OCI-LY1 (cell line): ENCODE results near the gene TMEM178B.

Experiments
- H2AFZ ChIP-seq: fragments of 200-600 bp; sonication (generic), shearing (Covaris generic); 2 replicates; pipeline ENCODE4 v1.6.0; 2014; ENCODE audit warnings: antibody characterized with exemption, mild to moderate bottlenecking, low read length
- H3F3A ChIP-seq: fragments of 200-600 bp; sonication (generic), shearing (Covaris generic); 2 replicates; pipeline ENCODE4 v1.6.0; 2014; ENCODE audit warnings: mild to moderate bottlenecking, antibody characterized with exemption, low read length, moderate library complexity; ENCODE audit not compliant: insufficient read depth
- H3K27ac ChIP-seq: fragments of 200-600 bp; sonication (generic); 2 replicates; pipeline ENCODE4 v1.5.1; 2014; ENCODE audit warnings: low read length, mixed run types, mild to moderate bottlenecking, low read depth; ENCODE audit not compliant: poor library complexity, severe bottlenecking
- H3K27me3 ChIP-seq: fragments of 200-600 bp; sonication (generic); 2 replicates; pipeline ENCODE4 v1.6.0; 2014; ENCODE audit warnings: antibody characterized with exemption, mild to moderate bottlenecking, low read length, moderate library complexity; ENCODE audit not compliant: insufficient read depth
- H3K36me3 ChIP-seq: fragments of 200-600 bp; sonication (generic); 2 replicates; pipeline ENCODE4 v1.6.1; 2014; ENCODE audit warnings: mild to moderate bottlenecking, antibody characterized with exemption, low read length, moderate library complexity, mixed read lengths; ENCODE audit not compliant: insufficient read depth
- H3K4me1 ChIP-seq: fragments of 200-600 bp; sonication (generic); 2 replicates; pipeline ENCODE4 v1.5.1; 2014; ENCODE audit warnings: mild to moderate bottlenecking, low read length, moderate library complexity; ENCODE audit not compliant: insufficient read depth, severe bottlenecking
- H3K4me2 ChIP-seq: fragments of 200-600 bp; sonication (generic), shearing (Covaris generic); 2 replicates; pipeline ENCODE4 v1.6.1; 2014; ENCODE audit warnings: low read length
- H3K4me3 ChIP-seq: fragments of 200-600 bp; sonication (generic); 2 replicates; pipeline ENCODE4 v1.5.1; 2014; ENCODE audit warnings: low read length, low read depth, mild to moderate bottlenecking, mixed read lengths; ENCODE audit not compliant: poor library complexity, severe bottlenecking
- H3K79me2 ChIP-seq: fragments of 200-600 bp; shearing (Covaris generic); 2 replicates; pipeline ENCODE4 v1.6.1; 2016; ENCODE audit warnings: mixed run types, low read length, mixed read lengths; ENCODE audit not compliant: insufficient read depth
- H3K9ac ChIP-seq: fragments of 200-600 bp; sonication (generic), shearing (Covaris generic); 2 replicates; pipeline ENCODE4 v1.6.1; 2014; ENCODE audit warnings: mild to moderate bottlenecking, low read length, mixed read lengths
- H3K9me2 ChIP-seq: fragments of 200-600 bp; sonication (generic), shearing (Covaris generic); 2 replicates; pipeline ENCODE4 v1.6.1; 2014; ENCODE audit warnings: low read depth, mild to moderate bottlenecking, low read length, mixed read lengths
- H3K9me3 ChIP-seq: fragments of 200-600 bp; shearing (Covaris generic); 2 replicates; pipeline ENCODE4 v1.6.1; 2014; ENCODE audit warnings: low read length, mixed read lengths
- H4K20me1 ChIP-seq: fragments of 200-600 bp; sonication (generic), shearing (Covaris generic); 2 replicates; pipeline ENCODE4 v1.6.0; 2016; ENCODE audit warnings: mild to moderate bottlenecking, low read length; ENCODE audit not compliant: insufficient read depth
- EZH2 ChIP-seq: fragments of 200-600 bp; sonication (generic), shearing (Covaris generic); IDR thresholded peaks from 2 replicates; pipeline ENCODE4 v1.8.0; 2017; ENCODE audit warnings: borderline replicate concordance, mixed run types, mild to moderate bottlenecking, antibody characterized with exemption, low read length, moderate library complexity, mixed read lengths
- TF ChIP-seq, protein P1 (sequence below): fragments of 200-600 bp; sonication (generic), shearing (Covaris generic); IDR thresholded peaks from 2 replicates; pipeline ENCODE4 v1.5.1; 2017; ENCODE audit warnings: mild to moderate bottlenecking, antibody characterized with exemption, low read length, moderate library complexity, mixed read lengths

Gene TMEM178B

DNA sequence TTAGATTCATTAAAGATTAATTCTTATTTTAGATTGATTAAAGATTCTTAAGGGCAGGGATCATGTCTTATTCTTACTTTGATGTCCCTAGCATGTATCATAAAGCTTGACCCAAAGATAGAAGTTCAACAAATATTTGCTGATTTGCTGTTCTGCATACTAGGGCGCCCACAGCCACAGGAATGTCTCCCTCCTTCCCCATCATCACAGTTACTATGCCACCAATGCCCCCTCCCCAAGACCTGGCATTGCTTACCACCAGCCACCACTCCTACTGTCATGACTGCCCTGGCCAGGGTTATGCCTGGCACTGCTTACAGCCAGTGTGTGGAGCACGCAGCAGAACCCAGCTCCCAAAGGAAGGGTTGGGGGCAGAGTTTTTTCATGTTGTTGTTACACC is 390.7 kb downstream of the TMEM178B start:
- H3K9me3 ChIP-seq: no peaks in the 10 kb centered on the region
- TF ChIP-seq EZH2: no peak
- TF ChIP-seq, protein P1, sequence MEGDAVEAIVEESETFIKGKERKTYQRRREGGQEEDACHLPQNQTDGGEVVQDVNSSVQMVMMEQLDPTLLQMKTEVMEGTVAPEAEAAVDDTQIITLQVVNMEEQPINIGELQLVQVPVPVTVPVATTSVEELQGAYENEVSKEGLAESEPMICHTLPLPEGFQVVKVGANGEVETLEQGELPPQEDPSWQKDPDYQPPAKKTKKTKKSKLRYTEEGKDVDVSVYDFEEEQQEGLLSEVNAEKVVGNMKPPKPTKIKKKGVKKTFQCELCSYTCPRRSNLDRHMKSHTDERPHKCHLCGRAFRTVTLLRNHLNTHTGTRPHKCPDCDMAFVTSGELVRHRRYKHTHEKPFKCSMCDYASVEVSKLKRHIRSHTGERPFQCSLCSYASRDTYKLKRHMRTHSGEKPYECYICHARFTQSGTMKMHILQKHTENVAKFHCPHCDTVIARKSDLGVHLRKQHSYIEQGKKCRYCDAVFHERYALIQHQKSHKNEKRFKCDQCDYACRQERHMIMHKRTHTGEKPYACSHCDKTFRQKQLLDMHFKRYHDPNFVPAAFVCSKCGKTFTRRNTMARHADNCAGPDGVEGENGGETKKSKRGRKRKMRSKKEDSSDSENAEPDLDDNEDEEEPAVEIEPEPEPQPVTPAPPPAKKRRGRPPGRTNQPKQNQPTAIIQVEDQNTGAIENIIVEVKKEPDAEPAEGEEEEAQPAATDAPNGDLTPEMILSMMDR: no peak
- H3K9ac ChIP-seq: no peak overlapping the region
- no peaks in the 10 kb centered on the region for H3K9me2 ChIP-seq
- no peaks in the 10 kb centered on the region for H3F3A ChIP-seq
- no peak overlapping the region for H3K4me3 ChIP-seq
- H3K4me2 ChIP-seq: no peak overlapping the region
- no peak overlapping the region for H2AFZ ChIP-seq
- H3K4me1 ChIP-seq: no peaks in the 10 kb centered on the region
- H3K27me3 ChIP-seq: no peaks in the 10 kb centered on the region
- no peaks in the 10 kb centered on the region for H3K36me3 ChIP-seq
- no peaks in the 10 kb centered on the region for H4K20me1 ChIP-seq
- H3K27ac ChIP-seq: no peak overlapping the region
- H3K79me2 ChIP-seq: no peaks in the 10 kb centered on the region

DNA sequence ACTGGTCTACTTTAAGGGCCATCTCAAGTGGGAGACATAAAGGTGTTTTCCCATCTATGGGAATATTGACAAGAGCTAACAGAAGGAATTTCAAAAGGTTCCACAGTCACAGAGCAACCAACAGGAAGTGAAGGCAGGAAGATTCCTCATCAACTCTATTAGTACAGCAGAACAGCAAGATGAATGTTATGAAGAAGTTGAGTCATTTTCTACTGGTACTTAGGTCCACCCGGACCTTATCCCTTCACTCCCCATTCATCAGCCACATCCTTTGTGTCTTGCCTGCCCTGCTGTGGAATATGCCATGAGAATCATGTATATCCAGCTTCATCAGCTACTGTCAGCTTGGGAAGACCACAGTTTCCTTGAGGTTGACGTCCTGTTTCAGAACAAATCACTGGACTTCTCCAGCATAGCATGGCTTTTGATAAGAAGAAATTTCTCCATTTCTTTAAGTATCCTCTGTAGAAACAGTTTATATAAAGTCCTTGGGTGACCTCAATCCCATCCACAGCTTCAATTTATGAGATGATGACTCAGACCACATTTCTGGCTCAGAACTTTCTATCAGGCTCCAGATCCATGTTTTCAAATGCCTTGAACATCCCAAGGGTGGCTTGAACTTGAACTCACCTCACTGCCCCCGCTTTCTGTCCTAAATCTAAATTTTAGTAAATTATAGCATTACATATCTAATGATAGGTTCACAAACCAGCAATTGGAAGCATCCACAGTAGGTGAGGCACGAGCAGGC is 392.5 kb downstream of the TMEM178B start:
- no peaks in the 10 kb centered on the region for H3K9me2 ChIP-seq
- H3K9ac ChIP-seq: no peak overlapping the region
- H3K9me3 ChIP-seq: no peaks in the 10 kb centered on the region
- H3K79me2 ChIP-seq: no peaks in the 10 kb centered on the region
- no peak overlapping the region for H3K4me3 ChIP-seq
- no peaks in the 10 kb centered on the region for H3K4me1 ChIP-seq
- H4K20me1 ChIP-seq: no peaks in the 10 kb centered on the region
- no peaks in the 10 kb centered on the region for H3K36me3 ChIP-seq
- H3F3A ChIP-seq: no peaks in the 10 kb centered on the region
- no peak overlapping the region for H3K4me2 ChIP-seq
- H3K27me3 ChIP-seq: no peaks in the 10 kb centered on the region
- TF ChIP-seq EZH2: no peak
- TF ChIP-seq, protein P1: no peak
- no peak overlapping the region for H2AFZ ChIP-seq
- no peak overlapping the region for H3K27ac ChIP-seq

DNA sequence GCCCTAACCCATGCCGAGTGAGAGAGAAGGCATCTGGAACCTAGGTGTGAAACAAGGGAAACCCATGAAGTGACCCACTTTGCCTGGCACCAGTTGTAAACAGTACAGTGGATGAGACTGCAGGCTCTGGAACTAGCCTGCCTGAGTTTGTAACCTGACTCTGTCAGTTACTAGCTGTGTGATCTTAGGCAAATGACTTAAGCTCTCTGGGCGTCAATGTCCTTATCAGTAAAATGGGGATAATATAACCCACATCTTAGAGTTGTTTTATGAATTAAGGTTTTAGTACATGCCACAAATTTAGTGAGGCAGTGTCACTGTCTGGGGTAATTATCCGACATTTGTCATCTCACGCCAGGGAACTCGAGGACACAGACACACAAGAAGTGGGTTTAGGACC is 394.5 kb downstream of the TMEM178B start:
- H3K79me2 ChIP-seq: no peaks in the 10 kb centered on the region
- no peak overlapping the region for H3K4me2 ChIP-seq
- no peaks in the 10 kb centered on the region for H3K4me1 ChIP-seq
- no peak overlapping the region for H3K9ac ChIP-seq
- no peaks in the 10 kb centered on the region for H4K20me1 ChIP-seq
- TF ChIP-seq, protein P1: no peak
- TF ChIP-seq EZH2: no peak
- no peaks in the 10 kb centered on the region for H3F3A ChIP-seq
- H3K36me3 ChIP-seq: no peaks in the 10 kb centered on the region
- no peak overlapping the region for H3K4me3 ChIP-seq
- no peak overlapping the region for H3K27ac ChIP-seq
- H3K9me3 ChIP-seq: no peaks in the 10 kb centered on the region
- no peaks in the 10 kb centered on the region for H3K9me2 ChIP-seq
- no peak overlapping the region for H2AFZ ChIP-seq
- no peaks in the 10 kb centered on the region for H3K27me3 ChIP-seq
